Dermis blood vessel endothelial cell (primary cell): ENCODE results near the gene C5orf47. TPM values are rescaled to one million over a fixed set of nuclear protein-coding genes. Genes with fewer than 3 reads are reported as not detected.

Experiments
- DNase-seq: peaks from one replicate; pipeline ENCODE4 v3.0.0; 2010
- total RNA-seq: library from RNA; depleted of rRNA; stranded (reverse); fragments of >200 nt; gene quantifications from 2 replicates; pipeline ENCODE4 v1.2.3, GENCODE V29; 2014

The C5orf47 gene
- total RNA-seq, 1 donor from 2014 or later: not detected

GRCh38 chr5:174044466-174045254 lies 55.7 kb downstream of the C5orf47 start:
- no peak for DNase-seq

- peak; percentile 78 for DNase-seq
These were observed 56.6 kb downstream of the C5orf47 start, which contains the start of gene NSG2 for GRCh38 chr5:174045470-174046025. Gene NSG2, plus strand, starts transcription at chr5:174045706. Its CDS starts 1,050 bp downstream, at chr5:174046756.

DNA sequence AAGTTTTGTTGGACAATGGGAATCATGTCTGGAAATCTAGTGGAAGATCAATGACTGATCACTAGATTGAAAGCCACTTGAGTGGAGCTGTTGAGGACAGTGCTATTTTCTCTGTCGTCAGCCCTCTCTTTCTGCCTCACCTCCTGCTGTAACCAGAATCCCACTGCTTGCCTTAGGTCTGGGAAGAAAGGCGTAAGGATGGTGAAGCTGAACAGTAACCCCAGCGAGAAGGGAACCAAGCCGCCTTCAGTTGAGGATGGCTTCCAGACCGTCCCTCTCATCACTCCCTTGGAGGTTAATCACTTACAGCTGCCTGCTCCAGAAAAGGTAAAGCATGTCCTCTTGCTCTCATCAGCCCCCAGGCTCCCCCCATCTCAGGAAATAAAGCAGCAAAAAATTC lies 57.6 kb downstream of the C5orf47 start:
- DNase-seq: no peak

GRCh38 chr5:174047472-174048099 lies 58.6 kb downstream of the C5orf47 start:
- DNase-seq: no peak

GRCh38 chr5:174052636-174053035 lies 63.7 kb downstream of the C5orf47 start:
- no peak for DNase-seq

DNA sequence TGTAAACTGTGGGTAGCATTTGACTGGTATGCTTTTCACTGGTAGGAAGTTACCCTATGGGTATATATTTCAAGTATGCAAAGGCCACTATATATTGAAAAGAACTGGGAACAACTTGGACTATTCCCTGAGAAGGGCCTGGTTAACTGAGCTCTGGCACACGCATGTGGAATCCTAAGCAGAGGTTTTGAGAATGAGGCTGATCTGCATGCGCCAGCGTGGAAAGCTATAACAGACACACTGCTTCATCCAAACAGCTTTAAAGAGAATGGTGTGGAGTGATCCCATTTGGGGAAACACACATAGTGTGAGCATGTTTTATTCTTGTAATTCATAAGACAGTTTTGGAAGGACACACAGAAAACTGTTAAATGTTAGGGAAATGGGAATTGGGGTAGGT lies 64.9 kb downstream of the C5orf47 start:
- DNase-seq: no peak

Other genes with a start within 250 kb of the C5orf47 start
- gene CPEB4, start 100.8 kb upstream of the C5orf47 start, total RNA-seq: 16.8 and 18.0 TPM in 2 replicates
- gene NSG2, start 56.5 kb downstream of the C5orf47 start, total RNA-seq: 0.05 TPM in 1 of 2 replicates, not detected in the other